ENCODE measurements around the gene SCNN1A. TPM values are rescaled to one million over a fixed set of nuclear protein-coding genes. Genes with fewer than 3 reads are reported as not detected.

SCNN1A gene
- total and polyA plus RNA-seq, 2 of the 13 experiments (the other 11 are each of a cell fraction or from before 2014, with no cell fraction given), result 1.5 to 14.6 TPM

DNA sequence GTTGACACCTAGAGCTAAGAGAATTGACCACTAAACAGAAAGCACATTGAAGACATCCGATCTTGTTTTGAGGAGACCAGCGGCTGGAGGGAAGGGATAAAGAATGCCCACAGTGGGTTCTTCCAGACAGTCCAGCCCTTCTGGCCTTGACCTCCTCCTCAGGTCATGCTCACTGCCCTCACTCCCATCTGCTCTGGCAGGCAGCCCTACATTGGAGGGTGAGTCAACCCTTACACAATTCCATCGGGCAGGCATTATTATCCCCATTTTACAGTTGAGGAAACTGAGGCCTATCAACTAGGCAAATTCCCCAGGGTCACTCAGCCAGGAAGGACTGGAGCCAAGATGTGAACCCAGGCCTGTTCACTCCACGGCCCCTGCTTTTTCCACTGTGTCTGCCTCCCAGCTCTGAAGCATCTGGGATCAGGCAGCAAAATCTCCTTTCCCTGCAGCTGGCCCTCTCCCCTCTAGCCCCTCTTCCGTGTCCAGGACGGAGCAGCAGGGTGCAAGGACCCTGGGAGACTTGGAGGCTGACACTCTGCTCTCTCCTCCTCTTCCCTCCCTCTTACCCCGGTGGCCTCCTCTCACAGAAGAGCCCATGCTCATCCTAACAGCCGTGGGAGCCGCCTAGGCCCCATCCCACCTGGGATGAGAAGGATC is 5.3 kb downstream of the SCNN1A start (continued):
- TF ChIP-seq SMAD1 (CRISPR knock-in tag; IDR thresholded peaks at IDR 0.05; ENCODE audit: borderline replicate concordance, low read depth) (no peak), ZNF17 (CRISPR knock-in tag; IDR thresholded peaks at IDR 0.05) (no peak), ZNF432 (CRISPR knock-in tag; IDR thresholded peaks at IDR 0.05; ENCODE audit: borderline replicate concordance) (no peak), TAF1 (CRISPR knock-in tag; IDR thresholded peaks at IDR 0.05) (no peak), RNF219 (CRISPR knock-in tag; IDR thresholded peaks at IDR 0.05) (no peak), HOXD1 (CRISPR knock-in tag; IDR thresholded peaks at IDR 0.05) (no peak), IKZF1 (IDR thresholded peaks at IDR 0.05) (no peak), ZNF513 (CRISPR knock-in tag; conservative IDR thresholded peaks at IDR 0.05) (no peak), ZMAT3 (CRISPR knock-in tag; conservative IDR thresholded peaks at IDR 0.05) (no peak), IKZF4 (CRISPR knock-in tag; IDR thresholded peaks at IDR 0.05; ENCODE audit: borderline replicate concordance, low read depth, not compliant biosample characterization) (no peak), PBX2 (CRISPR knock-in tag; IDR thresholded peaks at IDR 0.05) (no peak), ZNF235 (CRISPR knock-in tag; IDR thresholded peaks at IDR 0.05; ENCODE audit: borderline replicate concordance) (no peak), ZNF317 (CRISPR knock-in tag; IDR thresholded peaks at IDR 0.05) (no peak), KDM3A (CRISPR knock-in tag; IDR thresholded peaks at IDR 0.05; ENCODE audit: low read depth) (0 out of 2 replicates have a peak, but pooled peaks have one; percentile 6), NFATC3 (CRISPR knock-in tag; IDR thresholded peaks at IDR 0.05) (no peak), SRY (CRISPR knock-in tag; IDR thresholded peaks at IDR 0.05) (no peak; the same call in 1 of the 2 replicates), GRHL1 (CRISPR knock-in tag; conservative IDR thresholded peaks at IDR 0.05) (no peak), EZH2 (conservative IDR thresholded peaks at IDR 0.05; ENCODE audit: low read depth, low read length) (no peak), NCOA1 (CRISPR knock-in tag; IDR thresholded peaks at IDR 0.05) (no peak), ZNF572 (CRISPR knock-in tag; IDR thresholded peaks at IDR 0.05) (0 out of 2 replicates have a peak, but pooled peaks have one; percentile 19)
- TF ChIP-seq, protein P1, sequence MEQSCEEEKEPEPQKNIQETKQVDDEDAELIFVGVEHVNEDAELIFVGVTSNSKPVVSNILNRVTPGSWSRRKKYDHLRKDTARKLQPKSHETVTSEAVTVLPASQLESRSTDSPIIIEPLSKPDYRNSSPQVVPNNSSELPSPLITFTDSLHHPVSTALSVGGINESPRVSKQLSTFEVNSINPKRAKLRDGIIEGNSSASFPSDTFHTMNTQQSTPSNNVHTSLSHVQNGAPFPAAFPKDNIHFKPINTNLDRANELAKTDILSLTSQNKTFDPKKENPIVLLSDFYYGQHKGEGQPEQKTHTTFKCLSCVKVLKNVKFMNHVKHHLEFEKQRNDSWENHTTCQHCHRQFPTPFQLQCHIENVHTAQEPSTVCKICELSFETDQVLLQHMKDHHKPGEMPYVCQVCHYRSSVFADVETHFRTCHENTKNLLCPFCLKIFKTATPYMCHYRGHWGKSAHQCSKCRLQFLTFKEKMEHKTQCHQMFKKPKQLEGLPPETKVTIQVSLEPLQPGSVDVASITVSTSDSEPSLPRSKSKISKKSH (CRISPR knock-in tag; IDR thresholded peaks at IDR 0.05; ENCODE audit: borderline replicate concordance), result no peak; the same call in 1 of the 2 replicates
- TF ChIP-seq, protein P2, sequence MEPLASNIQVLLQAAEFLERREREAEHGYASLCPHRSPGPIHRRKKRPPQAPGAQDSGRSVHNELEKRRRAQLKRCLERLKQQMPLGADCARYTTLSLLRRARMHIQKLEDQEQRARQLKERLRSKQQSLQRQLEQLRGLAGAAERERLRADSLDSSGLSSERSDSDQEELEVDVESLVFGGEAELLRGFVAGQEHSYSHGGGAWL (CRISPR knock-in tag; IDR thresholded peaks at IDR 0.05), result no peak

Data from HepG2 (cell line).